Effector memory CD4-positive, alpha-beta T cell (primary cell): ENCODE results near the gene TRAPPC12.
"Not testable (repeated sequence)": the region's sequence is repeated elsewhere in the genome, so short reads cannot be mapped to it uniquely, and the experiment has no call there.

Experiments used
- DNase-seq, 3 donors: peaks; one replicate each; pipeline ENCODE4 v3.0.0-alpha.2; 2020
- H3K27ac ChIP-seq: 2 replicates; pipeline ENCODE4 v1.7.0; 2013; ENCODE audit warnings: mild to moderate bottlenecking, low read length, moderate library complexity; ENCODE audit not compliant: insufficient read depth, poor library complexity, severe bottlenecking
- H3K27me3 ChIP-seq: replicated peaks from 2 replicates; pipeline ENCODE4 v1.7.0; 2013; ENCODE audit warnings: mild to moderate bottlenecking, low read length; ENCODE audit not compliant: insufficient read depth, control insufficient read depth, poor library complexity, severe bottlenecking
- H3K36me3 ChIP-seq: 2 replicates; pipeline ENCODE4 v1.7.0; 2013; ENCODE audit warnings: mild to moderate bottlenecking, low read length, moderate library complexity; ENCODE audit not compliant: control insufficient read depth, insufficient read depth
- H3K4me1 ChIP-seq: 2 replicates; pipeline ENCODE4 v1.7.0; 2013; ENCODE audit warnings: low read length, mild to moderate bottlenecking; ENCODE audit not compliant: control insufficient read depth, insufficient read depth, poor library complexity, severe bottlenecking
- H3K4me3 ChIP-seq: 2 replicates; pipeline ENCODE4 v1.7.0; 2013; ENCODE audit warnings: low read length, low read depth, mild to moderate bottlenecking; ENCODE audit not compliant: insufficient read depth, poor library complexity, severe bottlenecking
- H3K9me3 ChIP-seq: 2 replicates; pipeline ENCODE4 v1.7.0; 2013; ENCODE audit warnings: mild to moderate bottlenecking, low read length, moderate library complexity; ENCODE audit not compliant: control insufficient read depth

The TRAPPC12 gene

DNA sequence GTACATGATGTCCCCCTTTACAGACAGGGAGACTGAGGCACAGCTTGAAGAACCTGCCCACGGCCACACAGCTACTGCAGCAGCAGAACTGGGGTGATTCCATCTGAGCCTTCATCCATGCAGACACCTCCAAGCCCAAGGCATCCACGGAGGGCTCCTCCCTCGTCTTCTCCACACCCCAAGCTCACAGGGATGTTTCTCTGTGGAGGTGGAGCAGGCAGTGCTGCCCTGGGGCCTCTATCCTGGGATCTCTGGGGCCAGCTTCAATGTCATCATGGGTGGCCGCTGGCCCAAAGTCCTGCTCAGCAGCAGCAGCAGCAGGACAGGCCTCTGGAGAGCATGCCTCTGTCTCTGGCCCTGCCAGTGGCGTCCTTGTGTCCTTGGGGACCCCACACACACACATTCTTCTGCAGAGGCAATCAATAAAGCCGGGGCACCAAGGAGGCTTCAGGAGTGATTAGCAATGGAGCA is 108.6 kb downstream of the TRAPPC12 start:
- Histone ChIP-seq H3K27ac (no peak overlapping the region), H3K4me1 (no peaks in the 10 kb centered on the region), H3K36me3 (no peaks in the 10 kb centered on the region), H3K27me3 (no peaks in the 10 kb centered on the region), H3K9me3 (no peaks in the 10 kb centered on the region), H3K4me3 (no peak overlapping the region)
- no peak for DNase-seq

DNA sequence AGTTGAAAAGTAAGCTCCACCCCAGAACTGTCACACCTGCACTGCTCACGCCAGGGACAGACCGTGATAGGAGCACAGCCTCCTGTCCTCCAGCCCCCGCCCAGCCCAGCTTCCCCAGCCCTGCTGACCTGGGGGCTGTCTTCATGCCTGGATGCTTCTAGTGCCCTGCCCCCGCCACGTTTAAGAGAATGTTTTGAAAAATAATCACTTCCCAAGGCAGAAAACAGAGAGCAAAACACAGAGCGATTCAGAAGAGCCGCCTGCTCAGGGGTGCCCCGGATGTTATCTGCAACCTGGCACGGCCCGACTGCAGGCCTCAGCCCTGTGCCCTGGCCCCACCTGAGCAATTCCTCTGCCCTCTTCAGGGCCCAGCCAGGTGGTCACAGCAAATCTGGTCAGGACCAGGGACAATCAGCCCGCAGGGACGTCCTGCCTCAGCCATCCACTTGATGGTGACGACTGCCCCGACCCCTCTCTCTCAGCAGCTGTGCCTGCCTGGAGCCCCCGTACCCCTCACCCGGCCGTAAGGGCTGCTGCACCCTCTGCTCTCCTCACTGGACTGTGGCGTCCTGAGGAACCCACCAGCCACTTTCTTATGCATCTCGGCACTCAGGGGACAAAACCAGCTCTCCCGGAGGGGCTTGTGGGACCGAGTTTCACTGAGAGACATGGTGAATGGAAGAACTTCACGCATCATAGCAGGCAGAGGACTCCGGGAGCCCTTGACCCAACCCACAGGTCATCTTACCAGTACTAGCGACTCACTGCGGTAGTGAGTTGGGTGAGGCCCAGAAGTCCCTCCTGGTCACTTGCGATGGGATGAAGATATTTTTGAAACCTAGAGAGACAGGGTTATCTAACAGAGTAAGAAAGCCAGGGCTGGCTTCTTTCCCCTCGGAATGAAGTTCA is 109.6 kb downstream of the TRAPPC12 start:
- Histone ChIP-seq H3K36me3 (no peaks in the 10 kb centered on the region), H3K9me3 (no peaks in the 10 kb centered on the region), H3K4me1 (no peaks in the 10 kb centered on the region), H3K27me3 (no peaks in the 10 kb centered on the region), H3K4me3 (no peak overlapping the region), H3K27ac (no peak overlapping the region)
- DNase-seq, result no peak

DNA sequence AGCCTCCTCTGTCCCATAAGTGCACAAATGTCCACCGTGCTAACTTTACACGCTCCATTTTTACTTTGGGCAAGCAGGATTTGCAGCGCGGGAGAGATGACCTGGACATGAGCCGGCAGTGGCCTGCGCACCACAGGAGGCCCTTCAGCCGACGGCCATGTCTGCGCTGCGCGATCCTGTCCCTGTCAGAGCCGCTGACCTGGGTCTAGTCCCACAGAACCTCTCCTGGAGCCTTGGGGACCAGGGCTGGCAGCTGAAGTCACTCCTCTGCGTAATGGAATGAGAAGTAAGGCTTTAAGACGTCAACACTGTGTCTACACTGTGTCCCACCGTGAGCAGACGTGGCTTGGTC is 110.2 kb downstream of the TRAPPC12 start:
- Histone ChIP-seq H3K27ac (no peak overlapping the region), H3K36me3 (no peaks in the 10 kb centered on the region), H3K4me1 (no peaks in the 10 kb centered on the region), H3K27me3 (no peaks in the 10 kb centered on the region), H3K9me3 (no peaks in the 10 kb centered on the region), H3K4me3 (no peak overlapping the region)
- no peak for DNase-seq

DNA sequence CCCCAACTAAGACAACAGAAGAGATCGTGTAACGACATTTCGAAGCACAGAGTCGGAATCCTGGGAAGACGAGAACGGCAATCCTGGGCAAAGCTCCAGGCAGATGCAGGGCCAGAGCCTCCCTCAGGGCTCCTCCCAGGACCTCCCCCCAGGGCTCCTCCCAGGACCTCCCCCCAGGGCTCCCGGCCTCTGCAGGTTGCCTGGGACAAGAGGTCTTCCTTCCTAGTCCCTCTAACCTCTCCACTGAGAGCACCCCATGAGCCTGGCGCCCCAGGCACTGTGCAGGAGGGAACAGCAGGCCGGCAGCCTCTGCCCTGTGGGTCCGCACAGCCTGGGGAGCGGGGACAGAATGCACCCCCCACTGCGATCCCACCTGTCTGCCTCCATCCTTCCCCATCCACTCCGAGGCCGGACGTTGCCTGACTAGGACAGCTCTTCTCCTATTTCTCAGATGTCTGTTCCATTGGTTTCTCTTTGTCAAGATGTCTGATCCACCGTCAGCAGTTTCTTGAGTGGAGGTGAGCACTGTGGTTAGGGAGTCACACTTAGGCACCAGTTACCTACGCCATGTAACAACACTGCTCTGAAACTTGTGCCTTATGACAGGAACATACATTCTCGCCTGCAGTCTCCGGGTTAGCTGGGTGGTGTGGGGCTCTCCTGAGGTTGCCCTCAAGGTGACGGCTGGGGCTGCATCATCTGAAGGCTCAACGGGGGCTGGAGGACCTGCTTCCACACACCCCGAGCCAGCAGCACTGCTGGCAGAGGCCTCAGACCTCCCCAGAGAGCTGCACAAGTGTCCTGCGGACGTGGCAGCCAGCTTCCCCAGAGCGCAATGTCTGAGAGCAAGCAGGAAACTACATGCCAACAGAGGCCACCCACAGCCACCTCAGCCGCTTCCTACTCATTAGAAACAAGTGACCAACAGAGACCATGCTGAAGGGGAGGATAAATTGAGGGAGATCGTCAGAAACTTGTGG is 111.0 kb downstream of the TRAPPC12 start:
- H3K36me3 ChIP-seq, result no peaks in the 10 kb centered on the region
- H3K4me3 ChIP-seq, result no peak overlapping the region
- no peaks in the 10 kb centered on the region for H3K27me3 ChIP-seq
- no peaks in the 10 kb centered on the region for H3K9me3 ChIP-seq
- H3K27ac ChIP-seq, result no peak overlapping the region
- no peak for DNase-seq
- H3K4me1 ChIP-seq, result no peaks in the 10 kb centered on the region

DNA sequence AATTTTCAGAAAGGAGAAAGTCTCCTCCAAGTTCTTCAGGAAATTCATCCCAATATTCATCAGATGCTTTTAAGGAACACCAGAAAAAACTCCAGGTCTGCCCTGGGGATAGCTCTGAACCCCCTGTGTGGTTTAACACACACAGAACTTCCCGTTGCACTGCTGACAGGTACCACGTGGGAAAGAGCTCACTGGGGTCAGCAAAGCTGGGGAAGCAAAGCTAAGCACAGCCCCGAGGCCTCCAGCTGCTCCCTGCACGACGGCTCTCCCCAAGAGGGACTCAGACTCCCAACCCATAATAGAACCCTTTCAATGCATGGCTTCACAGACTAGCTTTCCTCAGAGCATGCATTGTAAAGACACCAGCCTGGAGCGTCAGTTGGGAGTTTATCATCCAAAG is 111.8 kb downstream of the TRAPPC12 start:
- no peak for DNase-seq
- Histone ChIP-seq H3K27ac (no peak overlapping the region), H3K9me3 (no peaks in the 10 kb centered on the region), H3K27me3 (no peaks in the 10 kb centered on the region), H3K4me1 (no peaks in the 10 kb centered on the region), H3K36me3 (no peaks in the 10 kb centered on the region), H3K4me3 (no peak overlapping the region)

DNA sequence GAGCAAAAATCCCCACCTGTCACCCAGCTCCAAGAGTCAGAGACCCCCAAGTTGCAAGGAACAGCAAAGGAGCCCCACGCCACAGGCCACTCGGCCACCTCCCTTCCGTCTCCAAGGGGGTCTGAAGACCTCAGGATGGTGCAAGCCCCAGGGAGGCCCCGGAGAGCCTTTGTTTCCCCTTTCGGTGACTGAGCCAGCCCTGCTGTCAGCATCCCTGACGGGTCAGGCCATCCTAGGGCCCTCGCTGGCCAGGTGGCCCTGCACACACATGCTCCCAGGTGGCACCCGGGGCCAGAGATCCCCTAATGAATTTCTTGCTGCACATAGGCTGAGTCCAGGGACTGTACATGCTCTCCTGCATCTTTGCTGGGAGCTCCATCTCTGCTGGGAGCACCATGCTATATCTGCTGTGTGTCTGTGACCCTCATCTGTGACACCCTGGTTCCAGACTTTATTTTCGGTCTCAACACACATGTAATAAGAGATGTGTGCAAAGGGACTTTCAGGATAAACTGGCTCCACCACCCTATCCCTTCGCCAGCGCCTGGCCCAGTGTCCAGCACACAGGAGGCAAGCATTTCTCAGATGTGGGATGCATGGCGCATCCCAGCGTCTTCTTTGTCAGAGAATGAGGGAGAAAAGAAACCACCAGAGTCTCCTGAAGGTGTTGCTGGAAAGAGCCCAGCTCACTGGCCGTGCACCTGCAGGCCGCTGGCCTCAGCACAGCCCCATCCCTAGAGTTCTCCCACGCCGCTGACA is 112.4 kb downstream of the TRAPPC12 start:
- no peak for DNase-seq
- Histone ChIP-seq H3K4me3 (no peak overlapping the region), H3K9me3 (no peaks in the 10 kb centered on the region), H3K27me3 (no peaks in the 10 kb centered on the region), H3K36me3 (no peaks in the 10 kb centered on the region), H3K4me1 (no peaks in the 10 kb centered on the region), H3K27ac (no peak overlapping the region)

DNA sequence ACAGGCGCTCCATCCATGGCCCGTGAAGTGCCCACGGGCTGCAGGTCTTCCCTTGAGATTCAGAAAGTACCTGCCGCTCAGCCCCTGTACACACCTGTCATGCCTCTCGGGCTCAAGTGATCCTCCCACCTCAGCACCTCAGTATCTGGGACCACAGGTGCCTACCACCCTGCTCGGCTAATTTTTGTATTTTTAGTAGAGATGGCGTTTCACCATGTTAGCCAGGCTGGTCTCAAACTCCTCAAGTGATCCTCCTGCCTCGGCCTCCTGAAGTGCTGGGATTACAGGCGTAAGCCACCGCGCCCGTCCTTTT is 112.9 kb downstream of the TRAPPC12 start:
- not testable (repeated sequence) for DNase-seq, H3K4me3 ChIP-seq, H3K36me3 ChIP-seq, H3K4me1 ChIP-seq, H3K27ac ChIP-seq, H3K27me3 ChIP-seq, H3K9me3 ChIP-seq

DNA sequence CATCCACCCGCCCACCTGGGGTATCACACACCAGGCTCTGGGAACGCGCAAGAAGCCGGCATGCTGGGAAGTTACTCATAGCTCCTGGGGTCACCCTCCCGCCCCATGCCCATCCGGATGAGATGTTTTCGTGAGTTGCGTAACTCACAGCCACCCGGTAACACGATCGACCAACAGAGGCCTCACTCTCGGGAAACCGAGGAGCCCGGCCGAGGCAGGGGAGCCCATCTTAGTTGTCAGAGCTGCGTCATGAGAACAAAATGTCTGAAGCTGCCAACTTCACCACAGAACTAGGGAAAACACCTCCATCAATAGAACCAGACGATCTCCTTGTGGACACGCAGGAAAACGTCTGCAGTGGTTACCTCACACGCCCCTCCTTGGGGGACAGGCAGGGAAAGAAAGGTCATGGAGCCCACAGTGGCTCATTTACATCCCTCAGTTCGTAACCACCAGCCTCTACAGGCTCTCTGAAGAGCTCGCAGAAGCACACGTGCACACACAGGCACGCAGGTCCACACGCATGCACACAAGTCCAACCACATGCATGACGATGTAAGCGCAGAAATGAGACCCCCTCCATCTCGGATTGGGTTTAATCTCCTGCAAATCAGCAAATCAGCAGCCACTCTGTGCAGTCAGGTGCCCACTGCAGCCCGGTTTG is 113.6 kb downstream of the TRAPPC12 start:
- H3K27ac ChIP-seq, result no peak overlapping the region
- no peak overlapping the region for H3K4me3 ChIP-seq

DNA sequence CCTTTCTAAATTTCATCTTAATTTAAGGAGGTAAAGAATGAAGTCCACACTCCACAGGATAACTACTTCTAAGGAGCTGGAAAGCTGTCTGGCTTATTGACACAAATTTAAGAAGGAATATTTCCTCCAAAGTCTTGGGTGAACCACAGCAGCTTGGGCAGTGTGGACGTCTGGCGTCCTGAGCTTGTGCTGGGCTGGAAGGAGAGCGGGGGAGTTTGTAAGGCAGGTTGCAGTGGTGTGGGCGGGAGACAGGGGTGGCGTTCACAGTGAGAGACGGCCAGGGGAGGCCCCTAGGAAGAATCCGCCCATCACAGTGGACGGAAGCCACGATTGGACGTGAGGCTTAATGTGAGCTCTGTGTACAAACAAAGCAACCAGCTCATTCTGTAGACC is 114.1 kb downstream of the TRAPPC12 start:
- H3K27me3 ChIP-seq, result no peaks in the 10 kb centered on the region
- no peak overlapping the region for H3K4me3 ChIP-seq
- H3K9me3 ChIP-seq, result no peaks in the 10 kb centered on the region
- H3K36me3 ChIP-seq, result peaks cover 11% of the 10 kb centered on the region
- H3K4me1 ChIP-seq, result no peaks in the 10 kb centered on the region
- no peak for DNase-seq
- no peak overlapping the region for H3K27ac ChIP-seq

More for the DNA sequence above, 113.6 kb downstream of the TRAPPC12 start:
- Histone ChIP-seq H3K36me3 (peaks cover 6% of the 10 kb centered on the region), H3K4me1 (no peaks in the 10 kb centered on the region), H3K27me3 (no peaks in the 10 kb centered on the region), H3K9me3 (no peaks in the 10 kb centered on the region)
- DNase-seq, result no peak
